Aorta (tissue), 5 donors: Measurements from ENCODE around the gene FAM234A. TPM values are rescaled to one million over a fixed set of nuclear protein-coding genes. Genes with fewer than 3 reads are reported as not detected.
"Not testable (repeated sequence)": the region's sequence is repeated elsewhere in the genome, so short reads cannot be mapped to it uniquely, and the experiment has no call there.

Experiments
- ATAC-seq: fragments of 200-7000 bp; cut with Tn5 transposase; one replicate; pipeline ENCODE4 v1.9.1; 2022; ENCODE audit warnings: moderate library complexity; ENCODE audit not compliant: low FRiP score
- DNase-seq, 2 donors: peaks; one replicate each; pipeline ENCODE4 v3.0.0-alpha.2; 2020
- H3K27ac ChIP-seq, 2 donors: one replicate each; pipeline ENCODE4 v1.5.1; 2013; ENCODE audit warnings: low read length in 2 of 2, mild to moderate bottlenecking in 2 of 2, moderate library complexity in 2 of 2, control low read depth in 1 of 2, inconsistent platforms in 1 of 2, low read depth in 1 of 2
- H3K27me3 ChIP-seq, 2 donors: one replicate each; pipeline ENCODE4 v1.6.1; 2013; ENCODE audit warnings: control low read depth in 1 of 2, low read length in 1 of 2, mild to moderate bottlenecking in 1 of 2, moderate library complexity in 1 of 2; ENCODE audit not compliant: insufficient read depth in 2 of 2, control insufficient read depth in 1 of 2
- H3K36me3 ChIP-seq, 2 donors: one replicate each; pipeline ENCODE4 v1.6.1; 2013; ENCODE audit warnings: control low read depth in 1 of 2, low read length in 1 of 2, mild to moderate bottlenecking in 1 of 2; ENCODE audit not compliant: insufficient read depth in 2 of 2, control insufficient read depth in 1 of 2
- H3K4me1 ChIP-seq, 2 donors: one replicate each; pipeline ENCODE4 v1.6.1; 2013; ENCODE audit warnings: low read length in 2 of 2, control low read depth in 1 of 2, mild to moderate bottlenecking in 1 of 2, moderate library complexity in 1 of 2; ENCODE audit not compliant: insufficient read depth in 2 of 2, control insufficient read depth in 1 of 2
- H3K4me3 ChIP-seq, 2 donors: one replicate each; pipeline ENCODE4 v1.5.1; 2013; ENCODE audit warnings: low read length in 2 of 2, control low read depth in 1 of 2, mild to moderate bottlenecking in 1 of 2
- H3K9me3 ChIP-seq: one replicate; pipeline ENCODE4 v1.6.1; 2013; ENCODE audit warnings: mild to moderate bottlenecking, low read length; ENCODE audit not compliant: control insufficient read depth
- WGBS, 2 donors: extraction: QIAGEN DNeasy Blood & Tissue Kit; methylation state at CpG; one replicate each; pipeline ENCODE4 v1.1.7; 2013; 5-methylcytosine and 5-hydroxymethylcytosine counted together
- intact Hi-C, 2 donors: fragments of 100-400 bp; cut with DNase I; formaldehyde crosslinking; loops; one replicate each; pipeline versions ENCODE4 v1.14.2 to v1.15.0; 2022
- polyA plus RNA-seq, 2 donors: library from polyadenylated mRNA; stranded (reverse); fragments of 200-250 nt; gene quantifications; one replicate each; pipeline ENCODE4 v1.2.3, GENCODE V29; 2013
- total RNA-seq, 2 donors: library from RNA; stranded (reverse); fragmentation: NEBNext Ultra II Directional; extraction: Animal tissue kit (Norgen Biotek cat#: 25700); gene quantifications; one replicate each; pipeline ENCODE4 v1.2.1, GENCODE V29; 2021
- donor health status: healthy with polysubstance abuse.
- donor health status: Bipolar disorder and iron deficiency.
- donor health status: DM: no; HTN: no; CAD: no.
- donor health status: DM: no; HTN: no; CAD: no.
- donor health status: DM: yes; HTN: yes; CAD: no.

Gene FAM234A
- total and polyA plus RNA-seq, 4 donors, result 32.2 to 60.7 (median 55.5) TPM

DNA sequence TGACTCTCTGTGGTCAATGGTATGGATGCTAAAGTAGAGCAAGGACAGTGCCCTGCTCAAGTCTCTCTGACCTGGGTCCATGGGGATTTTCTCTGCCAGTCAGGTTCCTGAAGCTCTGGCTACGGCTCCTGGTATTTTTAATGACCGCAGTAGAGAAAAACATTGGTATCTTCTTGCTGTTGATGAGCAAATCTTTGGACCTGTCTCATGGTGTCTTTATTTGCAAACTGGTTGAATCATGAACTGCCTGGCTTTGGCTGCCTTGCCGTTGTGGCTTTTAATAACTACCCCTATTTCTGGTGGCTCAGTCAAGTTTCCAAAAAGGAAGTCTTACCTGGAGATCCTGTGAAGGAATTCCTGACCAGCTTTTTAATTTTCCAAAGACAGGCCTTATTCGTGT lies 8.7 kb downstream of the FAM234A start:
- H3K27ac ChIP-seq, result no peak overlapping the region
- 79 to 86% methylated on average over 4 of the region's 4 CpGs for WGBS, 2 donors
- H3K4me1 ChIP-seq, result no peaks in the 10 kb centered on the region
- no peaks in the 10 kb centered on the region for H3K9me3 ChIP-seq
- H3K4me3 ChIP-seq, result no peak overlapping the region
- H3K27me3 ChIP-seq, result no peaks in the 10 kb centered on the region
- ATAC-seq (no peak), DNase-seq (no peak)
- H3K36me3 ChIP-seq, result no peaks in the 10 kb centered on the region
- intact Hi-C loops, result loop anchor here in 1 of 2 donors (10.0 kb wide), 1 partner anchor 91 kb away; no protein-coding TSS in a partner anchor

DNA sequence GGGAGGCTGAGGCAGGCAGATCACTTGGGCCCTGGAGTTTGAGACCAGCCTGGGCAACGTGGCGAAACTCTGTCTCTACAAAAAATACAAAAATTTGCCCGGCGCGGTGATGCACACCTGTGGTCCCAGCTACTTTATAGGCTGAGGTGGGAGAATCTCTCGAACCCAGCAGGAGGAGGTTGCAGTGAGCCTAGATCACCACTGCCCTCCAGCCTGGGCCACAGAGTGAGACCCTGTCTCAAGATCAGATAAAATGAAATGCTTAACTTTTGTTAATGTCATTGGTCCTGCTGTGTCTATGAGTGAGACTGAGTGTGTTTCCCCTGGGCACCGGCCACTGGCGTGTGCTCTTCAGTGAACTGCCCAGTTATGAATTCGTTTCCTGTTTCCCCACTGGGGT lies 10.5 kb downstream of the FAM234A start:
- Histone ChIP-seq H3K27me3 (no peaks in the 10 kb centered on the region), H3K4me3 (no peak overlapping the region), H3K4me1 (no peaks in the 10 kb centered on the region), H3K36me3 (no peaks in the 10 kb centered on the region), H3K9me3 (no peaks in the 10 kb centered on the region), H3K27ac (no peak overlapping the region)
- DNase-seq, result no peak
- ATAC-seq, result no peak
- intact Hi-C loops, result loop anchor here in 1 of 2 donors (10.0 kb wide), 1 partner anchor 90 kb away; no protein-coding TSS in a partner anchor
- 87 to 94% methylated on average over 9 of the region's 9 CpGs for WGBS, 2 donors

- Histone ChIP-seq H3K4me3 (no peak overlapping the region), H3K36me3 (no peaks in the 10 kb centered on the region), H3K27ac (no peak overlapping the region), H3K9me3 (no peaks in the 10 kb centered on the region), H3K4me1 (no peaks in the 10 kb centered on the region), H3K27me3 (no peaks in the 10 kb centered on the region)
- no peak for ATAC-seq
- intact Hi-C loops, result loop anchor here in 1 of 2 donors (10.0 kb wide), 1 partner anchor 88 kb away; no protein-coding TSS in a partner anchor
- DNase-seq, result no peak
- 92 to 93% methylated on average over 12 of the region's 12 CpGs for WGBS, 2 donors
These were observed 12.4 kb downstream of the FAM234A start for GRCh38 chr16:247027-247426.

DNA sequence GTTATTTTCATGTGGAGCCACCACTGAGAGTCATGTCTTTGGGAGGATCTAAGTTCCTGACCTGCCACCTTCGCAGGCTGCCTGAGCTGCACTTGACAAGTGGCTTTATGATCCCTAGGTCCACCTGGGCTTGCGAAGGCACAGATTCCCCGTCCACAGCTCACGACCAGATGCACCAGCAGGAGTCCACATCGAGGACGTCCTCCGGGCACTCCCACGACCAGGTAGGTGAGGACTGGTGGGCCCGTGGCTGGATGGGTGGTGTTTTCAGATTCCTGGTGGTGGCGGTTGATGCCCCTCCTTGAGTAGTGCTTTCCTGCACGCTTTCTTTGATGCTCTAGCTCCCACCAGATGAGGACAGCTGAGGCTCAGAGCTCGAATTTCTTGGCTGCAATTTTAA lies 14.8 kb downstream of the FAM234A start:
- WGBS, 2 donors, result 90 to 91% methylated on average over 12 of the region's 12 CpGs
- Histone ChIP-seq H3K4me3 (no peak overlapping the region), H3K4me1 (no peaks in the 10 kb centered on the region), H3K27me3 (no peaks in the 10 kb centered on the region), H3K36me3 (no peaks in the 10 kb centered on the region), H3K9me3 (no peaks in the 10 kb centered on the region), H3K27ac (no peak overlapping the region)
- DNase-seq (peak in 1 of 2 donors; percentile 37), ATAC-seq (no peak)
- intact Hi-C loops, result loop anchor here in 1 of 2 donors (10.0 kb wide), 1 partner anchor 85 kb away; no protein-coding TSS in a partner anchor

DNA sequence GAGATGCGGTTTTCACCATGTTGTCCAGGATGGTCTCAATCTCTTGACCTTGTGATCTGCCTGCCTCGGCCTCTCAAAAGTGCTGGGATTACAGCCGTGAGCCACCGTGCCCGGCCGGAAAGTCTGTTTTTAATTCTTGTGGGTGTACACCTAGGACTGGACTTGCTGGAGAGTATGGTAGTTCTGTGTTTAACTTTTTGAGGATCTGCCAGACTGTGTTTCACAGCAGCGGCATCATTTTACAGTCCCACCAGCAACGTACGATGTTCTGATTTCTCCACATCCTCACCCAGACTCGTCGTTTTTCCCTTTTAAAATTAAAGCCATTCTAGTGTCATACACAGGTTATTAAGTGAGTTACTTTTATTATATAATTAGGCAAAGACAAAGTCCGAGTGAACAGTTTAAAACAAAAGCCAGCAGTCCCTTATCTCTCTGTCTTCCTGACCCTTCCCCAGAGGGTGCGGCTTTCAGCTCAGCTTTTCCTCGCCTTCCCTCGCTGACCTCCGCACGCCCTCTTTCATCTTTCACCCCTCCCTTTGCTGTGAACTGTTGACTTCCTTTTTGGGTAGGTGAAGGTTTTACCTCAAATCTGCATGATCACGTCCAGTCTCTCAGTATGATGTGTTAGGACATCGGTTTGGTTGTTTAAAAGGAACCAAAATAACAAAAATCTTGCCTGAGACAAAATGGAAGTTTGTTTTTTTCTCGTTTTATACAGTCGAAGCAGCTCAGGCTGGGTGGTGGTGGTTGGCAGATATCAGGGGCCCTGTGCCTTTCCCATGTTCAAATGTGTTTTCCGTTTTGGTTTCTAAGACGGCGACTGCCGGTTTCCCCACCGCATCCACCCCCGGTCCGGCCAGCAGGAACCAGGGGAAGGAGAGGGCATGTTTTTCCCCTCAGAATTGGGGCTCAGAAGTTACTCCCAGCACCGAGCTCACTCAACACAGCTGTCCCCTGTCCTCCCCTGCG lies 18.0 kb downstream of the FAM234A start:
- no peak for ATAC-seq
- Histone ChIP-seq H3K27me3 (no peaks in the 10 kb centered on the region), H3K9me3 (no peaks in the 10 kb centered on the region), H3K4me1 (no peaks in the 10 kb centered on the region), H3K4me3 (no peak overlapping the region), H3K27ac (no peak overlapping the region), H3K36me3 (no peaks in the 10 kb centered on the region)
- DNase-seq, result no peak
- WGBS, 2 donors, result 83 to 86% methylated on average over 30 of the region's 30 CpGs
- intact Hi-C loops, result no loop called here

DNA sequence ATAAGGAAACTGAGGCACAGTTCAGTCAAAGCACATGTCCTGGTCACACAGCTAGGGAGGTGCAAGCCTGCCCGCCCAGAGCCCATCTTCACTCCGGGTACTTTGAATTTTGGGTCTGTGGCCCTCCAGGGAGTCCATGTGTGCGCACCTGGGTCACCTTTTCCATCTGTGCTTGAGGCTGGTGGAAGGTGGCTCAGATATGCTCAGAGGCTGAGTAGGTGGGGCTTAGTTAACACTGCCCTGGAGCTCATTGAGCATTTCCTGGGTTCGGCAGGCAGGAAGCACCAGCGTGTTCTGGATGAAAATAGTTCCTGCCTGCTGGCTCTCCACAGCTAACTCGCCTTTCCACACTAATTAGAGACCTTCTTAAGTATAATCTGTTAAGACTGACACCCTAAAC lies 19.2 kb downstream of the FAM234A start:
- Histone ChIP-seq H3K27me3 (no peaks in the 10 kb centered on the region), H3K36me3 (no peaks in the 10 kb centered on the region), H3K9me3 (no peaks in the 10 kb centered on the region), H3K4me1 (no peaks in the 10 kb centered on the region), H3K4me3 (no peak overlapping the region), H3K27ac (no peak overlapping the region)
- intact Hi-C loops, result no loop called here
- ATAC-seq (no peak), DNase-seq (no peak)
- 91% methylated on average over 6 of the region's 6 CpGs for WGBS, 2 donors

GRCh38 chr16:254461-254860 lies 19.8 kb downstream of the FAM234A start:
- Histone ChIP-seq H3K36me3 (no peaks in the 10 kb centered on the region), H3K27ac (no peak overlapping the region), H3K27me3 (no peaks in the 10 kb centered on the region), H3K4me3 (no peak overlapping the region), H3K9me3 (no peaks in the 10 kb centered on the region), H3K4me1 (no peaks in the 10 kb centered on the region)
- intact Hi-C loops, result no loop called here
- ATAC-seq, result no peak
- DNase-seq, result no peak
- 95 to 97% methylated on average over 25 of the region's 25 CpGs for WGBS, 2 donors

DNA sequence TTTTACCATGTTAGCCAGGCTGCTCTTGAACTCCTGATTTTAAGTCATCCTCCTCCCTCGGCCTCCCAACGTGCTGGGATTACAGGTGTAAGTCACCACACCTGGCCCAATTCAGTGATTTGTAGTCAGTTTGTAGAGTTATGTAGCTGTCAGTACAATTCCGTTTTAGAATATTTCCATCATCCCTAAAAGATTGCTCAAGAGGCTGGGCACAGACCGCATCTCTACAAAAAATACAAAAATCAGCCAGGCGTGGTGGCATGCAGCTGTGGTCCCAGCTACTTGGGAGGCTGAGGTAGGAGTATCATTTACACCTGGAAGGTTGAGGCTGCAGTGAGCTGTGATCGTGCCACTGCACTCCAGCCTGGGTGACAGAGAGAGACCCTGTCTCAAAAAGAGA lies 20.6 kb downstream of the FAM234A start:
- WGBS, 2 donors, result 96 to 98% methylated on average over 6 of the region's 6 CpGs
- intact Hi-C loops, result no loop called here
- peaks cover 0 to 4% of the 10 kb centered on the region in 2 donors for H3K36me3 ChIP-seq

DNA sequence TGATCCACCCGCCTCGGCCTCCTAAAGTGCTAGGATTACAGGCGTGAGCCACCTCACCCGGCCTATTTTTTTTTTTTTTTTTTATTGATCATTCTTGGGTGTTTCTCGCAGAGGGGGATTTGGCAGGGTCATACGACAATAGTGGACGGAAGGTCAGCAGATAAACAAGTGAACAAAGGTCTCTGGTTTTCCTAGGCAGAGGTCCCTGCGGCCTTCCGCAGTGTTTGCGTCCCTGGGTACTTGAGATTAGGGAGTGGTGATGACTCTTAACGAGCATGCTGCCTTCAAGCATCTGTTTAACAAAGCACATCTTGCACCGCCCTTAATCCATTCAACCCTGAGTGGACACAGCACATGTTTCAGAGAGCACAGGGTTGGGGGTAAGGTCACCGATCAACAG lies 23.5 kb downstream of the FAM234A start:
- H3K27ac ChIP-seq, H3K4me1 ChIP-seq, intact Hi-C loops, H3K4me3 ChIP-seq, H3K9me3 ChIP-seq, ATAC-seq, DNase-seq, H3K27me3 ChIP-seq: not testable (repeated sequence)
- WGBS, 2 donors, result 96% methylated on average over 10 to 11 of the region's 13 CpGs
- H3K36me3 ChIP-seq, result peaks cover 0 to 11% of the 10 kb centered on the region in 2 donors

More for the DNA sequence above, 20.6 kb downstream of the FAM234A start:
- no peaks in the 10 kb centered on the region for H3K27me3 ChIP-seq
- no peak overlapping the region for H3K27ac ChIP-seq
- ATAC-seq (no peak), DNase-seq (no peak)
- no peaks in the 10 kb centered on the region for H3K9me3 ChIP-seq
- H3K4me3 ChIP-seq, result no peak overlapping the region
- H3K4me1 ChIP-seq, result no peaks in the 10 kb centered on the region
